T-helper 22 cell (primary cell): ENCODE results near the gene DGKI.

ENCODE experiments used
- DNase-seq: peaks from one replicate; pipeline ENCODE4 v3.0.0-alpha.2; 2020; ENCODE audit warnings: low read depth

Gene DGKI

GRCh38 chr7:137652721-137653120, 194.1 kb downstream of the DGKI start:
- no peak for DNase-seq

- DNase-seq = no peak
These were observed 198.7 kb downstream of the DGKI start for GRCh38 chr7:137647905-137648565.

- DNase-seq = no peak
These were observed 204.3 kb downstream of the DGKI start for GRCh38 chr7:137642472-137642871.

- DNase-seq = no peak
These were observed 204.7 kb downstream of the DGKI start for GRCh38 chr7:137642031-137642430.

- DNase-seq = no peak
These were observed 210.4 kb downstream of the DGKI start for GRCh38 chr7:137636376-137636775.

GRCh38 chr7:137635874-137636273, 210.9 kb downstream of the DGKI start:
- DNase-seq = no peak

- DNase-seq = no peak
These were observed 211.6 kb downstream of the DGKI start for GRCh38 chr7:137635132-137635531.

GRCh38 chr7:137634356-137634755, 212.4 kb downstream of the DGKI start:
- DNase-seq = no peak

GRCh38 chr7:137633133-137633532, 213.6 kb downstream of the DGKI start:
- no peak for DNase-seq

GRCh38 chr7:137628216-137628615, 218.6 kb downstream of the DGKI start:
- DNase-seq = no peak

GRCh38 chr7:137626469-137627067, 220.2 kb downstream of the DGKI start:
- DNase-seq = no peak

- DNase-seq = no peak
These were observed 221.6 kb downstream of the DGKI start for GRCh38 chr7:137625197-137625596.

GRCh38 chr7:137619181-137619580, 227.6 kb downstream of the DGKI start:
- no peak for DNase-seq

GRCh38 chr7:137618748-137619147, 228.0 kb downstream of the DGKI start:
- no peak for DNase-seq

GRCh38 chr7:137613006-137613525, 233.7 kb downstream of the DGKI start:
- no peak for DNase-seq

- no peak for DNase-seq
These were observed 235.2 kb downstream of the DGKI start for GRCh38 chr7:137611606-137612005.

GRCh38 chr7:137609500-137609899, 237.3 kb downstream of the DGKI start:
- DNase-seq = no peak

GRCh38 chr7:137606061-137606674, 240.6 kb downstream of the DGKI start:
- DNase-seq = no peak

- DNase-seq = no peak
These were observed 243.7 kb downstream of the DGKI start for GRCh38 chr7:137603043-137603442.

- DNase-seq = no peak
These were observed 245.1 kb downstream of the DGKI start for GRCh38 chr7:137601642-137602041.

- no peak for DNase-seq
These were observed 248.9 kb downstream of the DGKI start for GRCh38 chr7:137597856-137598255.

GRCh38 chr7:137593115-137593711, 253.6 kb downstream of the DGKI start:
- no peak for DNase-seq
